GM12878 (cell line): ENCODE results near the gene LENEP. TPM values are rescaled to one million over a fixed set of nuclear protein-coding genes. Genes with fewer than 3 reads are reported as not detected.

ENCODE experiments used
- ATF2 ChIP-seq: IDR thresholded peaks from 2 replicates; pipeline ENCODE4 v1.6.1; 2012; ENCODE audit warnings: low read length, inconsistent platforms
- BACH1 ChIP-seq: fragments of 450-650 bp; IDR thresholded peaks from 2 replicates; pipeline ENCODE4 v1.6.1; 2017; ENCODE audit warnings: mild to moderate bottlenecking, borderline replicate concordance
- CBX3 ChIP-seq: fragments of 200-600 bp; sonication (generic); IDR thresholded peaks from 2 replicates; pipeline ENCODE4 v1.6.1; 2016; ENCODE audit warnings: low read depth, borderline replicate concordance
- MEF2B ChIP-seq: fragments of 450-650 bp; IDR thresholded peaks from 2 replicates; pipeline ENCODE4 v1.6.1; 2018; ENCODE audit warnings: mild to moderate bottlenecking, moderate library complexity; ENCODE audit not compliant: partially characterized antibody, poor library complexity, severe bottlenecking
- MTA3 ChIP-seq: IDR thresholded peaks from 2 replicates; pipeline ENCODE4 v1.6.1; 2012; ENCODE audit warnings: low read length, inconsistent platforms, borderline replicate concordance
- NBN ChIP-seq: fragments of 450-650 bp; IDR thresholded peaks from 2 replicates; pipeline ENCODE4 v1.6.1; 2016
- PAX5 ChIP-seq: IDR thresholded peaks from 2 replicates; pipeline ENCODE4 v1.6.1; 2011; ENCODE audit warnings: low read depth, low read length, borderline replicate concordance
- PBX3 ChIP-seq: IDR thresholded peaks from 2 replicates; pipeline ENCODE4 v1.6.1; 2011; ENCODE audit warnings: mild to moderate bottlenecking, low read depth, low read length, moderate library complexity; ENCODE audit not compliant: insufficient replicate concordance
- POLR2AphosphoS5 ChIP-seq: IDR thresholded peaks from 2 replicates; pipeline ENCODE4 v1.6.1; 2011; ENCODE audit warnings: mild to moderate bottlenecking, low read length, inconsistent platforms
- PRDM15 ChIP-seq: fragments of 450-650 bp; formaldehyde crosslinking; IDR thresholded peaks from 2 replicates; pipeline ENCODE4 v1.4.0; 2020; ENCODE audit warnings: mild to moderate bottlenecking, moderate library complexity
- RBBP5 ChIP-seq: fragments of 200-600 bp; sonication (generic); conservative IDR thresholded peaks from 2 replicates; pipeline ENCODE4 v1.6.1; 2016
- SP1 ChIP-seq: IDR thresholded peaks from one replicate; pipeline ENCODE4 v1.6.1; 2011; ENCODE audit warnings: low read depth, low read length
- SREBF1 ChIP-seq: IDR thresholded peaks from 2 replicates; pipeline ENCODE4 v1.6.1; 2012; ENCODE audit warnings: mild to moderate bottlenecking, low read length
- TARDBP ChIP-seq: IDR thresholded peaks from 2 replicates; pipeline ENCODE4 v1.6.1; 2016; ENCODE audit warnings: borderline replicate concordance
- TCF12 ChIP-seq: IDR thresholded peaks from 2 replicates; pipeline ENCODE4 v1.6.1; 2011; ENCODE audit warnings: low read depth, mild to moderate bottlenecking, low read length
- ZNF207 ChIP-seq: fragments of 450-650 bp; IDR thresholded peaks from 2 replicates; pipeline ENCODE4 v1.6.1; 2014; ENCODE audit warnings: antibody characterized with exemption, mild to moderate bottlenecking, borderline replicate concordance
- polyA plus RNA-seq, 11 experiments: library from polyadenylated mRNA; depleted of rRNA in 4 of 11; unstranded in 6 of 11; stranded (reverse) in 5 of 11; fragments of >200 nt; fragmentation: Nextera tagmentation in 4 of 11; fragmentation: Illumina TruSeq in 1 of 11; extraction: Ambion mirVana in 4 of 11; extraction: Trizol in 1 of 11; gene quantifications; 1 replicate in 1 of 11; 2 replicates in 10 of 11; pipeline versions ENCODE4 v1.2.1 to v1.2.3, GENCODE V29; 2011 to 2016; ENCODE audit warnings: inconsistent platforms in 2 of 11, missing spikeins in 2 of 11, low read depth in 1 of 11
- total RNA-seq, 4 experiments: library from RNA; depleted of rRNA in 3 of 4; stranded (reverse); fragments of >200 nt in 3 of 4; fragmentation: Illumina TruSeq in 1 of 4; extraction: Trizol in 1 of 4; gene quantifications; 2 replicates each; pipeline versions ENCODE4 v1.2.1 to v1.2.3, GENCODE V29; 2013 to 2021

The LENEP gene
- total and polyA plus RNA-seq, 10 of the 15 experiments (the other 5 are each of a cell fraction or from before 2014, with no cell fraction given), result 0.27 to 1.1 (median 0.64) TPM; not detected in 7

GRCh38 chr1:155017041-155017945, 23.9 kb downstream of the LENEP start (continued):
- TF ChIP-seq ZNF207 (0 out of 2 replicates have a peak, but pooled peaks have one; percentile 35), MEF2B (peak; percentile 63), SP1 (no peak), POLR2AphosphoS5 (peak; percentile 55; the same call in 1 of the 2 replicates), TCF12 (peak; percentile 80), SREBF1 (no peak), BACH1 (peak; percentile 78), MTA3 (no peak), TARDBP (0 out of 2 replicates have a peak, but pooled peaks have one; percentile 35), PBX3 (peak; percentile 50), PAX5 (peak; percentile 46; the same call in 1 of the 2 replicates), CBX3 (no peak), PRDM15 (CRISPR knock-in tag) (no peak), RBBP5 (no peak), NBN (peak; percentile 86), ATF2 (no peak)
